Ascending aorta (tissue), 2 donors: ENCODE data around the gene CHCHD6. TPM values are rescaled to one million over a fixed set of nuclear protein-coding genes. Genes with fewer than 3 reads are reported as not detected.

Source experiments
- DNase-seq, 2 donors: peaks; one replicate each; pipeline ENCODE4 v3.0.0-alpha.2; 2019; ENCODE audit warnings: low spot score in 2 of 2
- H3K27ac ChIP-seq, 2 donors: fragments of 200-600 bp; sonication (generic); one replicate each; pipeline ENCODE4 v1.5.1; 2016 to 2017; ENCODE audit warnings: mild to moderate bottlenecking in 1 of 2
- H3K27me3 ChIP-seq: fragments of 200-600 bp; sonication (generic); one replicate; pipeline ENCODE4 v1.5.1; 2017
- H3K36me3 ChIP-seq, 2 donors: fragments of 200-600 bp; sonication (generic); one replicate each; pipeline ENCODE4 v1.5.1; 2016
- H3K4me1 ChIP-seq, 2 donors: fragments of 200-600 bp; sonication (generic); one replicate each; pipeline ENCODE4 v1.5.1; 2016 to 2017; ENCODE audit warnings: mild to moderate bottlenecking in 1 of 2
- H3K4me3 ChIP-seq, 2 donors: fragments of 200-600 bp; sonication (generic); one replicate each; pipeline ENCODE4 v1.5.1; 2016 to 2017; ENCODE audit warnings: mild to moderate bottlenecking in 1 of 2
- H3K9me3 ChIP-seq, 2 donors: fragments of 200-600 bp; sonication (generic); one replicate each; pipeline ENCODE4 v1.5.1; 2016
- CTCF ChIP-seq, 3 experiments: fragments of 200-600 bp in 2 of 3; fragments of 450-650 bp in 1 of 3; sonication (generic) in 2 of 3; IDR thresholded peaks; one replicate each; pipeline ENCODE4 v1.5.1; 2016 to 2019; ENCODE audit warnings: antibody characterized with exemption in 3 of 3, mild to moderate bottlenecking in 1 of 3, moderate library complexity in 1 of 3
- intact Hi-C: fragments of 100-400 bp; cut with DNase I; formaldehyde crosslinking; loops from one replicate; pipeline ENCODE4 v1.15.1; 2023
- total RNA-seq: library from RNA; depleted of rRNA; stranded (reverse); fragments of >200 nt; gene quantifications from one replicate; pipeline ENCODE4 v1.1.0, GENCODE V29; 2016

CHCHD6 gene
- total RNA-seq, 1 donor from 2014 or later, result 1.2 TPM

DNA sequence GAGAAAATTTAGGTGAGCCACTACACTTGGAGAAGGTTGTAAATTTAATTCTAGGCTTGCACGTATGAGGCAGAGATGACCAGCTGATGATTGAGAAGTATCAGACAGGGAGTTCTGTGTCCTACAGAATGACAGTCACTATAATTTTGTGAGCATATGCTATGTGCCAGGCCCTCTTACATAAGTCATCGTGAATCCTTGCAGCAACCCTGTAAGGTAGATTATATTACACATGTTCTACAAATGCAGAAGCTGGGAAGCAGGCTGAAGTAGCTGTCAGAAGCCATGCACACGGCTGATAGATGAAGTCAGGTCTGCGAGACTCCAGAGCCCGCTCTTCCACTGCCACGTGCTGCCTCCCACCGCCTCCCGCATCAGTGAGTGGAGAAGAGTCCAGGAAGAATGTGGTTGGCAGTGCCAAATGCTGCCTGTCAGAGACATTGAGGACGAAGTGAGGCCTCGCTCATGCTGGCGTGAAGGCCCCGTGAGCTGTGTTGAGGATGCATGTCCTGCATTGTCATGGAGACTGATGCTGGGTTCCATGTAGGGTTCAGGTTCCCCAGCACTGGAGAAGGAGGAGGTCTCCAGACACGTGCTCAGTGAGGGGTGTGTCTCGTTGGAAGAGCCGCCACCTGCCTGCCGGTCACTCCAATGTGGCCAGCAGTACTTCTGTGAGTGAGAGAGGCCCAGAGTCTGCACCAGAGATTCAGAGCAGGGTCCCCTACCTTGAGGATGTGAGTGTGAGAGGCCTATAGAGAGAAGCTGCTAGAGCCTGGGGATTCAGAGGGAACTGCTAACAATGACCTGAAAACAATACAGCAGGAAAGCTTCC lies 155.6 kb downstream of the CHCHD6 start:
- intact Hi-C loops, result no loop called here
- no peak overlapping the region for H3K27ac ChIP-seq
- H3K36me3 ChIP-seq, result no peaks in the 10 kb centered on the region
- H3K9me3 ChIP-seq, result no peaks in the 10 kb centered on the region
- H3K4me3 ChIP-seq, result no peak overlapping the region
- H3K27me3 ChIP-seq, result no peaks in the 10 kb centered on the region
- DNase-seq, result peak in 1 of 2 donors; percentile 21
- no peak for TF ChIP-seq CTCF (IDR thresholded peaks at IDR 0.05)
- H3K4me1 ChIP-seq, result no peaks in the 10 kb centered on the region

DNA sequence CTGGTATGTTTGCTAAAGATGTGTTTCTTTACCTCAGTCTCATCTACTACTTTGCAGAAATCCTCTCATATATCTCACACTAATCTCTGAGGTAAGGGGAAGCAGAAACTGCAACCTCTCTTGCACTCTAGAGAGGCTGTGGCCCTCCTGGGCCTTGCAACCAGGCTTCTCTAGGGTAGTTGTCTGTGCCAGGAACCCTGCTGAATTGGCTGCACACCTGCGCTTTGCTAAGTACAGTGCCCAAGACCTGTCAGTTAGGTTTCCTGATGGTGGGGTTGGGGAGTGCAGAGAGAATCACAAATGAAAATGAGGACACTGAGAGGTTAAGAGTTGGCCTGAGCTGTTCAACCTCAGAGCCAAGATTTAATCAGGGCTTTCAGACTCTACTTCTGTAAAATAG lies 161.7 kb downstream of the CHCHD6 start:
- TF ChIP-seq CTCF (IDR thresholded peaks at IDR 0.05), result no peak
- DNase-seq, result no peak
- Histone ChIP-seq H3K27me3 (no peaks in the 10 kb centered on the region), H3K9me3 (no peaks in the 10 kb centered on the region), H3K36me3 (no peaks in the 10 kb centered on the region), H3K4me3 (no peak overlapping the region), H3K4me1 (no peaks in the 10 kb centered on the region), H3K27ac (no peak overlapping the region)
- intact Hi-C loops, result no loop called here

DNA sequence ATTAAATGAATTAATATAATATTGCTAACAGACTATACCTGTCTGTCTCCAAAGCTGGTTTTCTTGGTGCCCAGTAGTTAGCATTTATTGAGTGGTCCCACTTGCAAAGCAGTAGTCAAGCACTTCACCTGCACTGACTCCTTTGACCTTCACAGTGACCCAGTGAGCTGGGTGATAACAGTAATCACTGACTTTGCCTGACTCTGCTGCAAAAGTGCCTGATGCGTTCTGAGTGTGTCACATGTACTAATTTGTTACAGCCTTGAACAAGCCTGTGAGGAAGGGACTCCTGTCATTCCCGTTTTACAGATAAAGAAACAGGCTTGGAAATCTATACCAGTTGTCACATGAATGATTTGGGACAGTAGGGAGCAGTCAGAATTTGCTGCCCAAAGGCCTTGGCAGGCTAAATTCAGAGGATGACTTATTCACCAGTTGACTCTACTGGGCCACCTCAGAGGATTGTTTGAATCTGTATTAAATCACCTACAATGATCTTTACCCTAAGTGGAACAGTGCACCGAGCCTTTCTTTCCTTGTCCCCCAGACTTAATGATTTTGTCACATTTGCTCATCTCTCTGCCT lies 162.2 kb downstream of the CHCHD6 start:
- Histone ChIP-seq H3K4me1 (no peaks in the 10 kb centered on the region), H3K36me3 (no peaks in the 10 kb centered on the region), H3K4me3 (no peak overlapping the region), H3K9me3 (no peaks in the 10 kb centered on the region), H3K27ac (no peak overlapping the region), H3K27me3 (no peaks in the 10 kb centered on the region)
- intact Hi-C loops, result no loop called here
- no peak for DNase-seq
- TF ChIP-seq CTCF (IDR thresholded peaks at IDR 0.05), result no peak

- Histone ChIP-seq H3K27ac (no peak overlapping the region), H3K36me3 (no peaks in the 10 kb centered on the region), H3K4me3 (no peak overlapping the region), H3K27me3 (no peaks in the 10 kb centered on the region), H3K4me1 (no peaks in the 10 kb centered on the region), H3K9me3 (no peaks in the 10 kb centered on the region)
- TF ChIP-seq CTCF (IDR thresholded peaks at IDR 0.05), result no peak
- DNase-seq, result peak in 1 of 2 donors; percentile 24
- intact Hi-C loops, result no loop called here
Measured at GRCh38 chr3:126867190-126867862, 163.3 kb downstream of the CHCHD6 start.

GRCh38 chr3:126867863-126868200 lies 163.8 kb downstream of the CHCHD6 start:
- no peak overlapping the region for H3K4me3 ChIP-seq
- intact Hi-C loops, result no loop called here
- H3K27ac ChIP-seq, result no peak overlapping the region
- H3K36me3 ChIP-seq, result no peaks in the 10 kb centered on the region
- H3K27me3 ChIP-seq, result no peaks in the 10 kb centered on the region
- no peaks in the 10 kb centered on the region for H3K4me1 ChIP-seq
- peak in 1 of 2 donors; percentile 16 for DNase-seq
- TF ChIP-seq CTCF (IDR thresholded peaks at IDR 0.05), result no peak
- H3K9me3 ChIP-seq, result no peaks in the 10 kb centered on the region
